HG02852 (cell line): ENCODE measurements around the gene SLC1A1.
A peak's percentile ranks its signal among the peaks of the same experiment; 100 is the strongest.

Source experiments
- ATAC-seq: cut with Tn5 transposase; IDR thresholded peaks from one replicate; pipeline ENCODE4 v1.9.1; 2021; ENCODE audit warnings: mild to moderate bottlenecking, moderate library complexity; ENCODE audit not compliant: unreplicated experiment

Gene SLC1A1

GRCh38 chr9:4489919-4490704 lies at the start of gene SLC1A1:
SLC1A1 (plus strand) TSS chr9:4490468; CDS start chr9:4490680, 212 bp downstream.
- ATAC-seq, result peak; percentile 66

- no peak for ATAC-seq
Observed at GRCh38 chr9:4442806-4443205, 47.5 kb upstream of the SLC1A1 start.

- ATAC-seq, result no peak
Observed at GRCh38 chr9:4443439-4443838, 46.8 kb upstream of the SLC1A1 start.

- no peak for ATAC-seq
Observed at GRCh38 chr9:4461437-4461836, 28.8 kb upstream of the SLC1A1 start.

- ATAC-seq, result no peak
Observed at GRCh38 chr9:4463824-4464223, 26.4 kb upstream of the SLC1A1 start.

GRCh38 chr9:4464911-4465513 lies 25.3 kb upstream of the SLC1A1 start:
- ATAC-seq, result peak; percentile 95

- ATAC-seq, result no peak
Observed at GRCh38 chr9:4465910-4466309, 24.4 kb upstream of the SLC1A1 start.

GRCh38 chr9:4475301-4475700 lies 15.0 kb upstream of the SLC1A1 start:
- no peak for ATAC-seq

GRCh38 chr9:4486176-4486575 lies 4.1 kb upstream of the SLC1A1 start:
- ATAC-seq, result peak; percentile 27

GRCh38 chr9:4489562-4489918 lies 728 bp upstream of the SLC1A1 start:
- peak; percentile 1 for ATAC-seq

- ATAC-seq, result peak; percentile 12
Observed at GRCh38 chr9:4490705-4491625, 697 bp downstream of the SLC1A1 start.

- ATAC-seq, result no peak
Observed at GRCh38 chr9:4491626-4491975, 1.3 kb downstream of the SLC1A1 start.

- no peak for ATAC-seq
Observed at GRCh38 chr9:4494332-4494731, 4.1 kb downstream of the SLC1A1 start.

GRCh38 chr9:4494806-4495205 lies 4.5 kb downstream of the SLC1A1 start:
- no peak for ATAC-seq

- no peak for ATAC-seq
Observed at GRCh38 chr9:4495537-4495936, 5.3 kb downstream of the SLC1A1 start.

GRCh38 chr9:4496497-4496896 lies 6.2 kb downstream of the SLC1A1 start:
- ATAC-seq, result no peak

- no peak for ATAC-seq
Observed at GRCh38 chr9:4497395-4497794, 7.1 kb downstream of the SLC1A1 start.

- no peak for ATAC-seq
Observed at GRCh38 chr9:4497855-4498254, 7.6 kb downstream of the SLC1A1 start.

- no peak for ATAC-seq
Observed at GRCh38 chr9:4499917-4500316, 9.6 kb downstream of the SLC1A1 start.

GRCh38 chr9:4501147-4501507 lies 10.9 kb downstream of the SLC1A1 start:
- ATAC-seq, result no peak

GRCh38 chr9:4502444-4502843 lies 12.2 kb downstream of the SLC1A1 start:
- no peak for ATAC-seq

- ATAC-seq, result no peak
Observed at GRCh38 chr9:4503103-4503502, 12.8 kb downstream of the SLC1A1 start.
